ENCODE results near the gene SNF8.

SNF8 gene, protein sequence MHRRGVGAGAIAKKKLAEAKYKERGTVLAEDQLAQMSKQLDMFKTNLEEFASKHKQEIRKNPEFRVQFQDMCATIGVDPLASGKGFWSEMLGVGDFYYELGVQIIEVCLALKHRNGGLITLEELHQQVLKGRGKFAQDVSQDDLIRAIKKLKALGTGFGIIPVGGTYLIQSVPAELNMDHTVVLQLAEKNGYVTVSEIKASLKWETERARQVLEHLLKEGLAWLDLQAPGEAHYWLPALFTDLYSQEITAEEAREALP

GRCh38 chr17:48944515-48945260, at the start of gene SNF8:
Gene SNF8, minus strand, starts transcription at chr17:48944842. Its CDS starts 108 bp downstream, at chr17:48944734.
- H3K4me3 Mint-ChIP-seq = peak within 1 kb of the TSS; percentile 97
- no peaks in the 10 kb centered on the region for H3K9me3 Mint-ChIP-seq
- H3K27ac Mint-ChIP-seq = peak within 1 kb of the TSS; percentile 95
- H3K27me3 Mint-ChIP-seq = no peaks in the 10 kb centered on the region
- H3K36me3 Mint-ChIP-seq = peaks cover 4% of the 10 kb centered on the region
- H3K4me1 Mint-ChIP-seq = peaks cover 17% of the 10 kb centered on the region

DNA sequence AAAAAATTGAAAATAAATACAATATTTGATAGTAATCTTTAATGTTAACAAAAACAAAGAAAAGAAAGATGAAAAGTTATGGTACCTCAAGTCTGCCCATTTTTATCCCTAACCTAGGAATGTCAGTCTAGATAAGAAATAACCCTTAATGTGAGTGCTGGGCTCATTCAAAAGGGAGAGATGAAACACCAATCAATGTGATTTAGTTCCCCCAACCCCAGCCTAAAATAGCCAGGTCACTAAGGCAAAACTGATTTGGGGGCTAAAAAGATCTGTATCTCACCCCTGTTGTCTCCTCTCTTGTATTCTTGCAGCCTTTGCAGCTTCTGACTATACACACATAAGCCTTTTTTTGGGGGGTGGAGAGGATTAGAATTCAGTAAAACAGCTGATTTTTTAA, 49.3 kb upstream of the SNF8 start:
- H3K9me3 Mint-ChIP-seq = no peaks in the 10 kb centered on the region

DNA sequence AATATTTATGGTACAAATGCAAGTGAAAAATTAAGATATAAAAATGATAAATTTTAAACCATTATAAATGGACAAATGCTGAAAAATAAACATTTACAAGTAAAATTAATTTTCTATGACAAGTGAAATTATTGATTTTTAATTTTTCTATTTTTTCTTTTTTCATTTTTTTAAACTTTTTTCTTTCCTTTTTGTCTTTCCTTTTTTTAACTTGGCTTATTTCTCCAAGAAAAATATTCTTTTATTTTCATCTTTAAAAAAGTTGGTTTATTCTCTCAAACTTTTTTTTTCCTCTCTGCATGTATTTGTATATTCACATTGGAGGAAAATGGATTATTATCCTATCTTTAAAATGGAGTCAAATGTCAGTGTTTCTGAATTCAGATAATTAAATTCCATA, 48.7 kb upstream of the SNF8 start:
- H3K27ac Mint-ChIP-seq = peak overlapping the region; percentile 23
- H3K4me3 Mint-ChIP-seq = no peak overlapping the region
- H3K9me3 Mint-ChIP-seq = no peaks in the 10 kb centered on the region
- H3K27me3 Mint-ChIP-seq = peaks cover 50% of the 10 kb centered on the region
- peaks cover 4% of the 10 kb centered on the region for H3K36me3 Mint-ChIP-seq
- peaks cover 20% of the 10 kb centered on the region for H3K4me1 Mint-ChIP-seq

More for the DNA sequence above, 49.3 kb upstream of the SNF8 start:
- Mint-ChIP-seq H3K27ac (no peak overlapping the region), H3K4me1 (peaks cover 25% of the 10 kb centered on the region), H3K27me3 (peaks cover 55% of the 10 kb centered on the region), H3K36me3 (peaks cover 6% of the 10 kb centered on the region), H3K4me3 (no peak overlapping the region)

DNA sequence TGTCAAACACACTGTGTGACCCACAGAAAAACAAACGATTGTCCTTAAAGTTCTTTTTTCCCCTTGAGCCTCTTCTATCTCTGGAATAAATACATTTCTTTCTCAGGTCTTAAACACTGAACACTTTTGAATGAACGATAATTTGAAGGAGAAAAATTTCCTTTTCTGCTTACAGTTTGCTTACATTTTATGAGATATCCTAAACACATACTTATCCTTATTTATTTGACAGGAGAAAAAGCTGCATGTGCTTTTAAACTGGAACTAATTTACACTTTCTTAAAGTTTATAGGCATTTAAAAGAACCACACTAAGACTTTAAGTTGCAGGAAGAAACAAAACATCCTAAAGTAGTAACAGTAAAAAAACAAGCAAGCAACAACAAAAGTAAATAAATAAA, 47.8 kb upstream of the SNF8 start:
- H3K27ac Mint-ChIP-seq = no peak overlapping the region
- H3K36me3 Mint-ChIP-seq = peaks cover 4% of the 10 kb centered on the region
- H3K9me3 Mint-ChIP-seq = no peaks in the 10 kb centered on the region
- H3K4me3 Mint-ChIP-seq = no peak overlapping the region
- peaks cover 17% of the 10 kb centered on the region for H3K4me1 Mint-ChIP-seq
- peaks cover 47% of the 10 kb centered on the region for H3K27me3 Mint-ChIP-seq

- Mint-ChIP-seq H3K9me3 (no peaks in the 10 kb centered on the region), H3K4me3 (no peak overlapping the region), H3K36me3 (peaks cover 4% of the 10 kb centered on the region), H3K27me3 (peaks cover 39% of the 10 kb centered on the region), H3K4me1 (peaks cover 8% of the 10 kb centered on the region), H3K27ac (peak overlapping the region; percentile 6)
Observed at GRCh38 chr17:48990882-48991357, 46.3 kb upstream of the SNF8 start.

- Mint-ChIP-seq H3K27ac (no peak overlapping the region), H3K4me1 (no peaks in the 10 kb centered on the region), H3K36me3 (no peaks in the 10 kb centered on the region), H3K4me3 (no peak overlapping the region), H3K9me3 (no peaks in the 10 kb centered on the region), H3K27me3 (peaks cover 31% of the 10 kb centered on the region)
Observed at GRCh38 chr17:48989100-48989499, 44.5 kb upstream of the SNF8 start.

GRCh38 chr17:48985436-48986245, 41.0 kb upstream of the SNF8 start:
- no peaks in the 10 kb centered on the region for H3K36me3 Mint-ChIP-seq
- no peaks in the 10 kb centered on the region for H3K9me3 Mint-ChIP-seq
- no peaks in the 10 kb centered on the region for H3K4me1 Mint-ChIP-seq
- peaks cover 12% of the 10 kb centered on the region for H3K27me3 Mint-ChIP-seq
- no peak overlapping the region for H3K27ac Mint-ChIP-seq
- H3K4me3 Mint-ChIP-seq = no peak overlapping the region

GRCh38 chr17:48981927-48982539, 37.4 kb upstream of the SNF8 start:
- Mint-ChIP-seq H3K4me3 (no peak overlapping the region), H3K4me1 (no peaks in the 10 kb centered on the region), H3K27me3 (peaks cover 4% of the 10 kb centered on the region), H3K36me3 (no peaks in the 10 kb centered on the region), H3K27ac (no peak overlapping the region), H3K9me3 (no peaks in the 10 kb centered on the region)

- Mint-ChIP-seq H3K36me3 (no peaks in the 10 kb centered on the region), H3K4me1 (no peaks in the 10 kb centered on the region), H3K9me3 (no peaks in the 10 kb centered on the region), H3K27ac (no peak overlapping the region), H3K27me3 (peaks cover 12% of the 10 kb centered on the region), H3K4me3 (no peak overlapping the region)
Observed at GRCh38 chr17:48973806-48974205, 29.2 kb upstream of the SNF8 start.

GRCh38 chr17:48972749-48973097, 28.1 kb upstream of the SNF8 start:
- Mint-ChIP-seq H3K27ac (no peak overlapping the region), H3K4me1 (no peaks in the 10 kb centered on the region), H3K9me3 (no peaks in the 10 kb centered on the region), H3K4me3 (no peak overlapping the region), H3K27me3 (peaks cover 16% of the 10 kb centered on the region), H3K36me3 (no peaks in the 10 kb centered on the region)

GRCh38 chr17:48970865-48971687, 26.4 kb upstream of the SNF8 start:
- H3K27ac Mint-ChIP-seq = no peak overlapping the region
- no peaks in the 10 kb centered on the region for H3K4me1 Mint-ChIP-seq
- H3K27me3 Mint-ChIP-seq = peaks cover 19% of the 10 kb centered on the region
- H3K36me3 Mint-ChIP-seq = no peaks in the 10 kb centered on the region
- H3K4me3 Mint-ChIP-seq = no peak overlapping the region
- H3K9me3 Mint-ChIP-seq = no peaks in the 10 kb centered on the region

- Mint-ChIP-seq H3K27me3 (peaks cover 20% of the 10 kb centered on the region), H3K9me3 (no peaks in the 10 kb centered on the region), H3K27ac (no peak overlapping the region), H3K36me3 (no peaks in the 10 kb centered on the region), H3K4me1 (no peaks in the 10 kb centered on the region), H3K4me3 (no peak overlapping the region)
Observed at GRCh38 chr17:48970224-48970623, 25.6 kb upstream of the SNF8 start.

GRCh38 chr17:48961516-48962233, 17.0 kb upstream of the SNF8 start:
- H3K9me3 Mint-ChIP-seq = no peaks in the 10 kb centered on the region
- no peak overlapping the region for H3K27ac Mint-ChIP-seq
- no peak overlapping the region for H3K4me3 Mint-ChIP-seq
- no peaks in the 10 kb centered on the region for H3K4me1 Mint-ChIP-seq
- peaks cover 22% of the 10 kb centered on the region for H3K27me3 Mint-ChIP-seq
- H3K36me3 Mint-ChIP-seq = no peaks in the 10 kb centered on the region

DNA sequence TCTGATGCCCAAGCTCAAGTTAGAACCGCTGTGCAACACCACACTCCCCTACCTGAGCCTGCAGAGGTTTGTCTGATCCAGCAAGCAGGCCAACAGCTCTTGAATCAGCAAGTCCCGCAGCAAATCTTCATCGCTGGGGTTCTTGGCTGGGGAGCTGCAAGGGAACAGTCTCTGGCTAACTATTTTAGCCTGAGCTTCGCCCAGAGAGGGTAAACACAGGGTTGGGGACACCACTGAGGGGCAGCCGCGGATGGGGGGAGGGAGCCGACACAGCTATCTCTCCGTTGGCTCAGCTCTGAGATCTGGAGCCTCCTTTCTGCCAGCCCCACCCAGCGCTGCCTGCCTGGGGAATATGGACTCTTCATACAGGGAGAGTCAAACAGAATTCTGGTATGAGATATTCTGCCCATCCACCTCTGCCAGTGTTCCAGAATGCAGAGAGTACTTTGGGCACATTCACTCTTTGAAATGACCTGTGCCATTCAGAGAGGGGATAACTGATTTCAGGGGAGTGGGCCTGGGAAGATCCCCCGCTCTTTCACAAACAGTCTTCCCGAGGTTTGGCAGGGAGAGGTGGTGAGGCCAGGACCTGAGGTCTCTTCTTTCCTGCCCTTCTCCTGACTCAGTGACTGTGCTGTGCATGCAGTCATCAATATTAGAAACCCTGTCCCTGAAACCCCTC, 16.3 kb upstream of the SNF8 start:
- no peaks in the 10 kb centered on the region for H3K9me3 Mint-ChIP-seq
- peaks cover 24% of the 10 kb centered on the region for H3K27me3 Mint-ChIP-seq
- no peak overlapping the region for H3K27ac Mint-ChIP-seq
- H3K4me1 Mint-ChIP-seq = no peaks in the 10 kb centered on the region
- no peak overlapping the region for H3K4me3 Mint-ChIP-seq
- H3K36me3 Mint-ChIP-seq = no peaks in the 10 kb centered on the region

All from activated naive CD4-positive, alpha-beta T cell treated with anti-CD3 and anti-CD28 coated beads, Interleukin-2, amount 50 U/mL, for 24 hours (primary cell).